EH (cell line): ENCODE data around the gene PCDHB9.
"Not testable (repeated sequence)": the region's sequence is repeated elsewhere in the genome, so short reads cannot be mapped to it uniquely, and the experiment has no call there.

Experiments used
- DNase-seq: peaks from one replicate; pipeline ENCODE4 v3.0.0-alpha.2; 2015; ENCODE audit warnings: low read depth

Gene PCDHB9

DNA sequence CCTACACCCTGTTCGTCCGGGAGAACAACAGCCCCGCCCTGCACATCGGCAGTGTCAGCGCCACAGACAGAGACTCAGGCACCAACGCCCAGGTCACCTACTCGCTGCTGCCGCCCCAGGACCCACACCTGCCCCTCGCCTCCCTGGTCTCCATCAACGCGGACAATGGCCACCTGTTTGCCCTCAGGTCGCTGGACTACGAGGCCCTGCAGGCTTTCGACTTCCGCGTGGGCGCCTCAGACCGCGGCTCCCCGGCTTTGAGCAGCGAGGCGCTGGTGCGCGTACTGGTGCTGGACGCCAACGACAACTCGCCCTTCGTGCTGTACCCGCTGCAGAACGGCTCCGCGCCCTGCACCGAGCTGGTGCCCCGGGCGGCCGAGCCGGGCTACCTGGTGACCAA is 1.7 kb downstream of the PCDHB9 start:
- not testable (repeated sequence) for DNase-seq

DNA sequence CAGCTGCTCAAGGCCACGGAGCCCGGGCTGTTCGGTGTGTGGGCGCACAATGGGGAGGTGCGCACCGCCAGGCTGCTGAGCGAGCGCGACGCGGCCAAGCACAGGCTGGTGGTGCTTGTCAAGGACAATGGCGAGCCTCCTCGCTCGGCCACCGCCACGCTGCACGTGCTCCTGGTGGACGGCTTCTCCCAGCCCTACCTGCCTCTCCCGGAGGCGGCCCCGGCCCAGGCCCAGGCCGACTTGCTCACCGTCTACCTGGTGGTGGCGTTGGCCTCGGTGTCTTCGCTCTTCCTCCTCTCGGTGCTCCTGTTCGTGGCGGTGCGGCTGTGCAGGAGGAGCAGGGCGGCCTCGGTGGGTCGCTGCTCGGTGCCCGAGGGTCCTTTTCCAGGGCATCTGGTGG is 2.2 kb downstream of the PCDHB9 start:
- not testable (repeated sequence) for DNase-seq

DNA sequence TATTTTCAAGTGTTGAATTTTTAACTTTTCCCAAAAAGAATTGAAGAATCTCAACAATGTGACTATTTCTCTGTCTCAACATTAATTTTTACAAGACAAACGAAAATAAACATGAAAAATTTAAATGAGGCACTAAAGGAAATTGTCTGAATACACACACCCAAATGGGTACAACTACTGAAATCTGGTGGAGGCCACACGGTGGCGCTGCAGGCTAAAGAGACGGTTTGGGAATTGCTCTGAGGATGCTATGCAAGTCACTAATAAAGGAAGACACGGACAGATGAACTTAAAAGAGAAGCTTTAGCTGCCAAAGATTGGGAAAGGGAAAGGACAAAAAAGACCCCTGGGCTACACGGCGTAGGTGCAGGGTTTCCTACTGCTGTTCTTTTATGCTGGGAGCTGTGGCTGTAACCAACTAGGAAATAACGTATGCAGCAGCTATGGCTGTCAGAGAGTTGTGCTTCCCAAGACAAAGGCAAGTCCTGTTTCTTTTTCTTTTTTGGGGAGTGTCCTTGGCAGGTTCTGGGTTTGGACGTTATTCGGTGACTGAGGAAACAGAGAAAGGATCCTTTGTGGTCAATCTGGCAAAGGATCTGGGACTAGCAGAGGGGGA is 5.3 kb downstream of the PCDHB9 start, which contains the start of gene PCDHB10:
Gene PCDHB10 (plus strand): TSS at position 244 of the 616 bp plus-strand sequence. CDS start 200 bp downstream, at position 444.
- peak; percentile 32 for DNase-seq

DNA sequence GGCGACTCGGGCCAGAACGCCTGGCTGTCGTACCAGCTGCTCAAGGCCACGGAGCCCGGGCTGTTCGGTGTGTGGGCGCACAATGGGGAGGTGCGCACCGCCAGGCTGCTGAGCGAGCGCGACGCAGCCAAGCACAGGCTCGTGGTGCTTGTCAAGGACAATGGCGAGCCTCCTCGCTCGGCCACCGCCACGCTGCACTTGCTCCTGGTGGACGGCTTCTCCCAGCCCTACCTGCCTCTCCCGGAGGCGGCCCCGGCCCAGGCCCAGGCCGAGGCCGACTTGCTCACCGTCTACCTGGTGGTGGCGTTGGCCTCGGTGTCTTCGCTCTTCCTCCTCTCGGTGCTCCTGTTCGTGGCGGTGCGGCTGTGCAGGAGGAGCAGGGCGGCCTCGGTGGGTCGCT is 7.4 kb downstream of the PCDHB9 start:
- not testable (repeated sequence) for DNase-seq

DNA sequence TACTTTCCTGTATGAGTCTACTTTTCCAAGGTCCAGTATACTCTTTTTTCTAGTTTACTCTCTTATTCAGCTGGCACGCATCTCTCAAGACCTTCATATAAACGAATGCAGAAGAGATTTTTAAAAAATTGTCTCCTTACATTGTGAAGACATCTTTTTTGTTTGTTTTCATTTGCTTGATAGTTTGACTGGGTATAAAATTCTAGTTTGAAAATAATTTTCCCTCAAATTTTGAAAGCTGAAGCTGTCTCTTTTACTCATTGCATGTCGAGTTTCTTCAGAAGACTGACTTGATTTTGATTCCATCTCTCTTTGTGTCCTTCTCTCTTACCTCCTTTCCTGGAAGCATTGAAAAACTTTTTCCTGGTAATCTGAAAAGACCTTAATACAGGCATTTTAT is 9.4 kb downstream of the PCDHB9 start:
- DNase-seq = no peak

DNA sequence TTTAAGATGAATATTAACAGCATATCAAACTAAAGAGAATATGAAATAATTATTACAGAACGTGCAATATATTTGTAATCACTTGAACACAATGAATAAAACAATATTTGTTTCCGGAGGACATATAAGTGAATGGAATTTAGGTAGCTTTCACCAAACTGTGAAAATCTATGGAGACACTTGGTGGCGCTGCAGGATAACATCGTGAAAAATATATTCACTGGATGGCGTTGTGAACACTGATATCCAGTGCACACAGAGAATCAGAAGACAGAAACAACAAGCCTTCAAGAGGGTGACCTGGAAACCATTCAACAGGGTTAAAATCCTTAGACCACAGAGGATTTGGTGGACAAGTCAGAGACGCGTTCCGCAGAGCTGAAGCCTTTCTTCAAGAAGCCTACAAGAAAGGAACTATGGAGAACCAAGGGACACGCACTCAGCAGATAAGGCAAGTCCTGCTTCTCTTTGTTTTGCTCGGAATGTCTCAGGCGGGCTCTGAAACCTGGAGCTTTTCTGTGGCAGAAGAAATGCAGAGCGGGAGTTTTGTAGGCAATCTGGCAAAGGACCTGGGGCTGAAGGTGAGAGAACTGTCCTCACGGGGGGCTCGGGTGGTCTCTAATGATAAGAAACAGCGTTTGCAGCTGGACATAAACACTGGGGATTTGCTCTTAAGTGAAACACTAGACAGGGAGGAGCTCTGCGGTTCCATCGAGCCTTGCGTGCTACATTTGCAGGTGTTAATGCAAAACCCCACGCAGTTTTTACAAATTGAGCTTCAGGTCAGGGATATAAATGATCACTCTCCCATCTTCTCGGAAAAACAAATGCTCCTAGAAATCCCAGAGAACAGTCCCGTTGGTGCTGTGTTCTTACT is 12.6 kb downstream of the PCDHB9 start, which contains the start of gene PCDHB11:
Gene PCDHB11 (plus strand): TSS at position 269 of the 877 bp plus-strand sequence. CDS start 148 bp downstream, at position 417.
- no peak for DNase-seq

DNA sequence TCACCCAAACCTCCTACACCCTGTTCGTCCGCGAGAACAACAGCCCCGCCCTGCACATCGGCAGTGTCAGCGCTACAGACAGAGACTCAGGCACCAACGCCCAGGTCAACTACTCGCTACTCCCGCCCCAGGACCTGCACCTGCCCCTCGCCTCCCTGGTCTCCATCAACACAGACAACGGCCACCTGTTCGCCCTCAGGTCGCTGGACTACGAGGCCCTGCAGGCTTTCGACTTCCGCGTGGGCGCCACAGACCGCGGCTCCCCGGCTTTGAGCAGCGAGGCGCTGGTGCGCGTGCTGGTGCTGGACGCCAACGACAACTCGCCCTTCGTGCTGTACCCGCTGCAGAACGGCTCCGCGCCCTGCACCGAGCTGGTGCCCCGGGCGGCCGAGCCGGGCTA is 14.2 kb downstream of the PCDHB9 start:
- DNase-seq = not testable (repeated sequence)

DNA sequence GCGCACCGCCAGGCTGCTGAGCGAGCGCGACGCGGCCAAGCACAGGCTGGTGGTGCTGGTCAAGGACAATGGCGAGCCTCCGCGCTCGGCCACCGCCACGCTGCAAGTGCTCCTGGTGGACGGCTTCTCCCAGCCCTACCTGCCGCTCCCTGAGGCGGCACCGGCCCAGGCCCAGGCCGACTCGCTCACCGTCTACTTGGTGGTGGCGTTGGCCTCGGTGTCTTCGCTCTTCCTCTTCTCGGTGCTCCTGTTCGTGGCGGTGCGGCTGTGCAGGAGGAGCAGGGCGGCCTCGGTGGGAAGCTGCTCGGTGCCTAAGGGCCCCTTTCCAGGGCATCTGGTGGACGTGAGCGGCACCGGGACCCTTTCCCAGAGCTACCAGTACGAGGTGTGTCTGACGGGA is 14.7 kb downstream of the PCDHB9 start:
- not testable (repeated sequence) for DNase-seq

DNA sequence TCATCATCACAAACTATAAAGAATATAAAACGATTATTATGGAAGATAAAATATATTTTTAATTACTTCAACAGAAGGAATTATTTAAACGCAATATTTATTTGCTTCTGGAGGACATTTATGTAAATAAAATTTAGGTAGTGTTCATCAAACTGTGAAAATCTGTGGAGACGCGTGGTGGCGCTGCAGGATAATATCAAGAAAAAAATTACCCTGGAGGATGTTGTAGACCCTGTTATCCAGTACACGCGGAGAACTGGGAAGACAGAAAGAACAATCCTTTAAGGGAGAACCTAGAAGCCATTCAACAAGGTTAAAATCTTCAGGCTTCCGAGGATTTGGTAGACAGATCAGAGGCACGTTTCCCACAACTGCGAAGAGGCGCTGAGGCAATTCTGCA is 21.5 kb downstream of the PCDHB9 start, which contains the start of gene PCDHB12:
Gene PCDHB12 (plus strand): TSS at position 242 of the 400 bp plus-strand sequence. CDS start 189 bp downstream, outside the sequence.
- DNase-seq = peak; percentile 15

DNA sequence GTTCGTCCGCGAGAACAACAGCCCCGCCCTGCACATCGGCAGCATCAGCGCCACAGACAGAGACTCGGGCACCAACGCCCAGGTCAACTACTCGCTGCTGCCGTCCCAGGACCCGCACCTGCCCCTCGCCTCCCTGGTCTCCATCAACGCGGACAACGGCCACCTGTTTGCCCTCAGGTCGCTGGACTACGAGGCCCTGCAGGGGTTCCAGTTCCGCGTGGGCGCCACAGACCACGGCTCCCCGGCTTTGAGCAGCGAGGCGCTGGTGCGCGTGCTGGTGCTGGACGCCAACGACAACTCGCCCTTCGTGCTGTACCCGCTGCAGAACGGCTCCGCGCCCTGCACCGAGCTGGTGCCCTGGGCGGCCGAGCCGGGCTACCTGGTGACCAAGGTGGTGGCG is 23.3 kb downstream of the PCDHB9 start:
- not testable (repeated sequence) for DNase-seq

DNA sequence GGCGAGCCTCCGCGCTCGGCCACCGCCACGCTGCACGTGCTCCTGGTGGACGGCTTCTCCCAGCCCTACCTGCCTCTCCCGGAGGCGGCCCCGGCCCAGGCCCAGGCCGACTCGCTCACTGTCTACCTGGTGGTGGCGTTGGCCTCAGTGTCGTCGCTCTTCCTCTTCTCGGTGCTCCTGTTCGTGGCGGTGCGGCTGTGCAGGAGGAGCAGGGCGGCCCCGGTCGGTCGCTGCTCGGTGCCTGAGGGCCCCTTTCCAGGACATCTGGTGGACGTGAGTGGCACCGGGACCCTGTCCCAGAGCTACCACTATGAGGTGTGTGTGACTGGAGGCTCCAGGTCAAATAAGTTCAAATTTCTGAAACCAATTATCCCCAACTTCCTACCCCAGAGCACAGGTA is 23.9 kb downstream of the PCDHB9 start:
- not testable (repeated sequence) for DNase-seq

DNA sequence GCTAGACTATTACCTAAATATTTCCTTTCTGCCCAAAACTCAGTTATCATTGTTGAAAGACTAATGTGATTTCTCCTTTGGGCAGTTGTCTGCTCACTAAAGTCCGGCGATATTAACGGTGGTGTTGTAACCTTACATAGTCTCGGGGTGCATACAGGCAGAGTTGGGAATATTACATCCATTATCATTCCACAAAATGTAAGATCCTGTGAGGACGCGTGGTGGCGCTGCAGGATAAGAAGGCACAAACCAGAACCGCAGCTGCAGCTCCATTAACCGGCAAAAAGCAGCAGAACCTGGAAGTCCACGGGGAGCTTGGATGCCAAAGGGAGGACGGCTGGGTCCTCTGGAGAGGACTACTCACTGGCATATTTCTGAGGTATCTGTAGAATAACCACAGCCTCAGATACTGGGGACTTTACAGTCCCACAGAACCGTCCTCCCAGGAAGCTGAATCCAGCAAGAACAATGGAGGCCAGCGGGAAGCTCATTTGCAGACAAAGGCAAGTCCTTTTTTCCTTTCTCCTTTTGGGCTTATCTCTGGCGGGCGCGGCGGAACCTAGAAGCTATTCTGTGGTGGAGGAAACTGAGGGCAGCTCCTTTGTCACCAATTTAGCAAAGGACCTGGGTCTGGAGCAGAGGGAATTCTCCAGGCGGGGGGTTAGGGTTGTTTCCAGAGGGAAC is 26.8 kb downstream of the PCDHB9 start, which contains the start of gene PCDHB13:
Gene PCDHB13 (plus strand): TSS at position 264 of the 684 bp plus-strand sequence. CDS start 205 bp downstream, at position 469.
- peak; percentile 38 for DNase-seq

DNA sequence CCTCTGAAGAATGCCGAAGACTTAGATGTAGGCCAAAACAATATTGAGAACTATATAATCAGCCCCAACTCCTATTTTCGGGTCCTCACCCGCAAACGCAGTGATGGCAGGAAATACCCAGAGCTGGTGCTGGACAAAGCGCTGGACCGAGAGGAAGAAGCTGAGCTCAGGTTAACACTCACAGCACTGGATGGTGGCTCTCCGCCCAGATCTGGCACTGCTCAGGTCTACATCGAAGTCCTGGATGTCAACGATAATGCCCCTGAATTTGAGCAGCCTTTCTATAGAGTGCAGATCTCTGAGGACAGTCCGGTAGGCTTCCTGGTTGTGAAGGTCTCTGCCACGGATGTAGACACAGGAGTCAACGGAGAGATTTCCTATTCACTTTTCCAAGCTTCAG is 27.6 kb downstream of the PCDHB9 start:
- DNase-seq = not testable (repeated sequence)

DNA sequence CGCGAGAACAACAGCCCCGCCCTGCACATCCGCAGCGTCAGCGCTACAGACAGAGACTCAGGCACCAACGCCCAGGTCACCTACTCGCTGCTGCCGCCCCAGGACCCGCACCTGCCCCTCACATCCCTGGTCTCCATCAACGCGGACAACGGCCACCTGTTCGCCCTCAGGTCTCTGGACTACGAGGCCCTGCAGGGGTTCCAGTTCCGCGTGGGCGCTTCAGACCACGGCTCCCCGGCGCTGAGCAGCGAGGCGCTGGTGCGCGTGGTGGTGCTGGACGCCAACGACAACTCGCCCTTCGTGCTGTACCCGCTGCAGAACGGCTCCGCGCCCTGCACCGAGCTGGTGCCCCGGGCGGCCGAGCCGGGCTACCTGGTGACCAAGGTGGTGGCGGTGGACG is 28.5 kb downstream of the PCDHB9 start:
- DNase-seq = not testable (repeated sequence)

DNA sequence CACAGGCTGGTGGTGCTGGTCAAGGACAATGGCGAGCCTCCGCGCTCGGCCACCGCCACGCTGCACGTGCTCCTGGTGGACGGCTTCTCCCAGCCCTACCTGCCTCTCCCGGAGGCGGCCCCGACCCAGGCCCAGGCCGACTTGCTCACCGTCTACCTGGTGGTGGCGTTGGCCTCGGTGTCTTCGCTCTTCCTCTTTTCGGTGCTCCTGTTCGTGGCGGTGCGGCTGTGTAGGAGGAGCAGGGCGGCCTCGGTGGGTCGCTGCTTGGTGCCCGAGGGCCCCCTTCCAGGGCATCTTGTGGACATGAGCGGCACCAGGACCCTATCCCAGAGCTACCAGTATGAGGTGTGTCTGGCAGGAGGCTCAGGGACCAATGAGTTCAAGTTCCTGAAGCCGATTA is 29.1 kb downstream of the PCDHB9 start:
- not testable (repeated sequence) for DNase-seq

DNA sequence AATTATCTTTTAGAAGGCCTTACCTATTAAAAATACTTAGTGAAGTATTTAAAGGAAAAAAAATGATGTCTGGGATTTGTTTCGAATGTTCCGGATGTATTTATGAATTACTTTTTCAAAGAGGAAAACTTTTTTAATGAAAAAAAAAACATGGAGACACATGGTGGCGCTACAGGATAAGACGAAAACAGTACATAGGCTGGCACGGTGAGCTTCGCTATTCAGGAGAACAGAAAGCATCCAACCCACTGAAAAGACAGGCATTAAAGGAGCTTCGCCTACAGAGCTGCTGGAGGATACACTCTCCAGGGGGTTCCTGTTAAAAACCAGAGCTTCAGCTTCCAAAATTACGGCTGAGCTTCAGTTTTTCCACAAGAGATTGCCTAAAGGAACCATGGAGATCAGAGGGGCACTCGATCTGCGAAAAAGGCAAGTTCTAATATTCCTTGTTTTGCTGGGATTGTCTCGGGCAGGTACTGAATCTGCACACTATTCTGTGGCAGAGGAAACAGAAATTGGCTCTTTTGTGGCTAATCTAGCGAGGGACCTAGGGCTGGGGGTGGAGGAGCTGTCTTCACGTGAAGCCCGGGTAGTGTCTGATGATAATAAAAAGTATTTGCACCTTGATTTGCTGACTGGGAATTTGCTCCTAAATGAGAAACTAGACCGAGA is 36.3 kb downstream of the PCDHB9 start, which contains the start of gene PCDHB14:
Gene PCDHB14 (plus strand): TSS at position 232 of the 672 bp plus-strand sequence. CDS start 163 bp downstream, at position 395.
- DNase-seq = peak; percentile 50

DNA sequence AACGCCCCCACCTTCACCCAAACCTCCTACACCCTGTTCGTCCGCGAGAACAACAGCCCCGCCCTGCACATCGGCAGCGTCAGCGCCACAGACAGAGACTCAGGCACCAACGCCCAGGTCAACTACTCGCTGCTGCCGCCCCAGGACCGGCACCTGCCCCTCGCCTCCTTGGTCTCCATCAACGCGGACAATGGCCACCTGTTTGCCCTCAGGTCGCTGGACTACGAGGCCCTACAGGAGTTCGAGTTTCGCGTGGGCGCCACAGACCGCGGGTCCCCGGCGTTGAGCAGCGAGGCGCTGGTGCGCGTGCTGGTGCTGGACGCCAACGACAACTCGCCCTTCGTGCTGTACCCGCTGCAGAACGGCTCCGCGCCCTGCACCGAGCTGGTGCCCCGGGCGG is 37.9 kb downstream of the PCDHB9 start:
- not testable (repeated sequence) for DNase-seq

DNA sequence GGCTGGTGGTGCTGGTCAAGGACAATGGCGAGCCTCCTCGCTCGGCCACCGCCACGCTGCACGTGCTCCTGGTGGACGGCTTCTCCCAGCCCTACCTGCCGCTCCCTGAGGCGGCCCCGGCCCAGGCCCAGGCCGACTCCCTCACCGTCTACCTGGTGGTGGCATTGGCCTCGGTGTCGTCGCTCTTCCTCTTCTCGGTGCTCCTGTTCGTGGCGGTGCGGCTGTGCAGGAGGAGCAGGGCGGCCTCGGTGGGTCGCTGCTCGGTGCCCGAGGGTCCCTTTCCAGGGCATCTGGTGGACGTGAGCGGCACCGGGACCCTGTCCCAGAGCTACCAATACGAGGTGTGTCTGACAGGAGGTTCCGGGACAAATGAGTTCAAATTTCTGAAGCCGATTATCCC is 38.5 kb downstream of the PCDHB9 start:
- not testable (repeated sequence) for DNase-seq

DNA sequence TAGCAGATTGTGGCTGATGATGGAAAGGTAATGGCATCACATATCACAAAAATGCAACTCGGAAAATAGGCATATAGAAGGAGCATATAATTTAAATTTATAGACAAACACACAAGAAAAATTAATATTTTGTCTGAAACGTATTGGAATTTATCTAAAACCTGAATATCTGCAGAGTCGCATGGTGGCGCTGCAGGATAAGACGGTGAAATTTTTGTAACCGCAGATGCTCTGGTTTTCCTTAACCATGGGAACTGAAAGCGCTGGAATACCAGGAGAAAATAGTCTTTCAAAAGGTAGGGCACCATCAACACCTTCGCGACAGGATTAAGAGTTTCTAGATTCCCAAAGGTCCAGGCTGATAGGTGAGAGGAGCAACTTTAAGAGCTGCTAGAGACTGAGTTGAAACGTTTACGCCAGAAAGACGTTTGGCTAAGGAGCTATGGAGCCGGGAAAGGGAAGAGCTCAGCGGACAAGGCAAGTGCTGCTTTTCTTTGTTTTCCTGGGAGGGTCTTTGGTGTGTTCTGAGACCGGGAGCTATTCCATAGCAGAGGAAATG is 47.2 kb downstream of the PCDHB9 start:
- DNase-seq = peak; percentile 32

DNA sequence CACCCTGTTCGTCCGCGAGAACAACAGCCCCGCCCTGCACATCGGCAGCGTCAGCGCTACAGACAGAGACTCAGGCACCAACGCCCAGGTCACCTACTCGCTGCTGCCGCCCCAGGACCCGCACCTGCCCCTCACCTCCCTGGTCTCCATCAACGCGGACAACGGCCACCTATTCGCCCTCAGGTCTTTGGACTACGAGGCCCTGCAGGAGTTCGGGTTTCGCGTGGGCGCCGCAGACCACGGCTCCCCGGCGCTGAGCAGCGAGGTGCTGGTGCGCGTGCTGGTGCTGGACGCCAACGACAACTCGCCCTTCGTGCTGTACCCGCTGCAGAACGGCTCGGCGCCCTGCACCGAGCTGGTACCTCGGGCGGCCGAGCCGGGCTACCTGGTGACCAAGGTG is 49.0 kb downstream of the PCDHB9 start:
- DNase-seq = not testable (repeated sequence)
